ENCODE measurements around the gene CAPN7. TPM values are rescaled to one million over a fixed set of nuclear protein-coding genes. Genes with fewer than 3 reads are reported as not detected.

CAPN7 gene
- total RNA-seq, 1 experiment from 2014 or later: 27.7 TPM

GRCh38 chr3:15198686-15199085, 7.4 kb upstream of the CAPN7 start:
- intact Hi-C loops (cut with micrococcal nuclease): no loop called here
- no TSS peak for BruUV-seq (replicated peaks)
- CTCF ChIA-PET: no interaction called here
- Histone ChIP-seq H3K36me3 (ENCODE audit: control insufficient read depth in 1 of 2, insufficient read depth in 2 of 2, low read length in 2 of 2) (no peaks in the 10 kb centered on the region), H3K79me2 (ENCODE audit: insufficient read depth, low read length) (no peaks in the 10 kb centered on the region), H3K27me3 (ENCODE audit: insufficient read depth, low read length) (no peaks in the 10 kb centered on the region), H3K4me1 (ENCODE audit: control insufficient read depth in 1 of 2, insufficient read depth in 2 of 2, low read length in 2 of 2) (peaks cover 0 to 3% of the 10 kb centered on the region in 2 experiments; a peak in 1 of 4 replicates), H3K27ac (ENCODE audit: low read depth, low read length) (no peak overlapping the region), H3K9me3 (ENCODE audit: control insufficient read depth in 1 of 2, insufficient read depth in 1 of 2, low read depth in 1 of 2, low read length in 2 of 2) (no peaks in the 10 kb centered on the region), H3K9ac (ENCODE audit: low read length) (no peak overlapping the region), H4K20me1 (ENCODE audit: insufficient read depth) (no peaks in the 10 kb centered on the region), H3K9me2 (ENCODE audit: insufficient read depth) (no peaks in the 10 kb centered on the region), H3K4me3 (replicated peaks in 1 of 2; ENCODE audit: low read depth in 1 of 2, low read length in 2 of 2) (no peak overlapping the region), H3K4me2 (ENCODE audit: low read length) (no peak overlapping the region), H2AFZ (ENCODE audit: low read depth, low read length, poor library complexity, severe bottlenecking) (no peak overlapping the region)
- POLR2A ChIA-PET: no interaction called here
- ATAC-seq (no peak), DNase-seq (ENCODE audit: low read depth, low spot score) (no peak)
- no peak for TF ChIP-seq POLR2A (IDR thresholded peaks at IDR 0.05; ENCODE audit: borderline replicate concordance, extremely low read depth, insufficient read depth, insufficient read length)
- no peak for TF ChIP-seq MAX (IDR thresholded peaks at IDR 0.05)
- no peak for TF ChIP-seq SIN3A (IDR thresholded peaks at IDR 0.05; ENCODE audit: low read depth)
- no peak for TF ChIP-seq EZH2phosphoT487 (IDR thresholded peaks at IDR 0.05; ENCODE audit: borderline replicate concordance)
- no peak for TF ChIP-seq SRF (IDR thresholded peaks at IDR 0.05; ENCODE audit: low read depth)
- TF ChIP-seq ZBTB33 (IDR thresholded peaks at IDR 0.05; ENCODE audit: extremely low read depth, insufficient replicate concordance, low read length): no peak
- no peak for TF ChIP-seq CEBPB (IDR thresholded peaks at IDR 0.05; ENCODE audit: low read depth)
- no peak for TF ChIP-seq REST (IDR thresholded peaks at IDR 0.05; ENCODE audit: low read depth)
- TF ChIP-seq CTCF (IDR thresholded peaks at IDR 0.05 in 2 of 3, conservative IDR thresholded peaks at IDR 0.05 in 1 of 3; ENCODE audit: borderline replicate concordance in 1 of 3, insufficient read depth in 1 of 3, low read depth in 2 of 3, low read length in 2 of 3): no peak
- no peak for TF ChIP-seq EZH2 (IDR thresholded peaks at IDR 0.05)
- no peak for TF ChIP-seq ELF1 (IDR thresholded peaks at IDR 0.05; ENCODE audit: borderline replicate concordance, low read depth)
- no peak for TF ChIP-seq FOSL1 (IDR thresholded peaks at IDR 0.05; ENCODE audit: low read depth)
- TF ChIP-seq ZFX (IDR thresholded peaks at IDR 0.05): no peak
- no peak for TF ChIP-seq YY1 (IDR thresholded peaks at IDR 0.05; ENCODE audit: extremely low read depth, insufficient replicate concordance, low read depth, low read length)
- TF ChIP-seq ZNF274 (IDR thresholded peaks at IDR 0.05; ENCODE audit: low read depth, low read length): no peak
- TF ChIP-seq POLR2AphosphoS5 (IDR thresholded peaks at IDR 0.05; ENCODE audit: low read depth, low read length): no peak
- no peak for TF ChIP-seq JUND (IDR thresholded peaks at IDR 0.05)
- TF ChIP-seq SP1 (IDR thresholded peaks at IDR 0.05; ENCODE audit: low read depth): no peak
- no peak for TF ChIP-seq RAD21 (IDR thresholded peaks at IDR 0.05; ENCODE audit: low read depth)
- RAD21 ChIA-PET (ENCODE audit: low non-redundant PET in 1 of 2, low total read pairs in 2 of 2, uncharacterized antibody in 2 of 2, unreplicated experiment in 2 of 2): no interaction called here
